SK-N-SH (cell line): ENCODE measurements around the gene SLC12A4.

Experiments used
- CTCF ChIP-seq: fragments of 200-600 bp; sonication (generic); IDR thresholded peaks from 2 replicates; pipeline ENCODE4 v1.6.1; 2017; ENCODE audit warnings: antibody characterized with exemption, mild to moderate bottlenecking, moderate library complexity
- FOSL2 ChIP-seq: IDR thresholded peaks from 2 replicates; pipeline ENCODE4 v1.4.0; 2012; ENCODE audit warnings: low read depth, mild to moderate bottlenecking, moderate library complexity, borderline replicate concordance
- FOXJ3 ChIP-seq: sonication (generic); formaldehyde crosslinking; IDR thresholded peaks from 2 replicates; pipeline ENCODE4 v1.5.1; 2020; ENCODE audit warnings: mild to moderate bottlenecking, missing genetic modification reagents
- JUND ChIP-seq: IDR thresholded peaks from 2 replicates; pipeline ENCODE4 v1.4.0; 2012
- NFIC ChIP-seq: IDR thresholded peaks from 2 replicates; pipeline ENCODE4 v1.4.0; 2012; ENCODE audit warnings: borderline replicate concordance
- NRF1 ChIP-seq: IDR thresholded peaks from 2 replicates; pipeline ENCODE4 v1.6.1; 2012; ENCODE audit warnings: low read depth, mild to moderate bottlenecking, low read length
- POLR2AphosphoS5 ChIP-seq: IDR thresholded peaks from 2 replicates; pipeline ENCODE4 v1.6.1; 2012; ENCODE audit warnings: low read depth, low read length
- RCOR1 ChIP-seq: fragments of 150-350 bp; IDR thresholded peaks from 2 replicates; pipeline ENCODE4 v1.6.1; 2017; ENCODE audit warnings: antibody characterized with exemption, low read length
- RFX5 ChIP-seq: IDR thresholded peaks from 2 replicates; pipeline ENCODE4 v1.6.1; 2012; ENCODE audit warnings: mild to moderate bottlenecking, improper control_type of control experiment, low read length
- SMC3 ChIP-seq: IDR thresholded peaks from 2 replicates; pipeline ENCODE4 v1.6.1; 2012; ENCODE audit warnings: low read depth, low read length, improper control_type of control experiment
- TAF1 ChIP-seq: IDR thresholded peaks from 2 replicates; pipeline ENCODE4 v1.6.1; 2012; ENCODE audit warnings: low read depth, mild to moderate bottlenecking, low read length, moderate library complexity, borderline replicate concordance
- USF2 ChIP-seq: fragments of 150-350 bp; IDR thresholded peaks from 2 replicates; pipeline ENCODE4 v1.6.1; 2017; ENCODE audit warnings: antibody characterized with exemption, low read length, low read depth, borderline replicate concordance
- YY1 ChIP-seq: IDR thresholded peaks from 2 replicates; pipeline ENCODE4 v1.4.0; 2012; ENCODE audit warnings: low read depth, mild to moderate bottlenecking
- TF ChIP-seq, protein P1 (sequence below): IDR thresholded peaks from 2 replicates; pipeline ENCODE4 v1.6.1; 2012; ENCODE audit warnings: mild to moderate bottlenecking, low read depth, low read length, moderate library complexity

- TF ChIP-seq CTCF (0 out of 2 replicates have a peak, but pooled peaks have one; percentile 29), JUND (no peak), RFX5 (no peak), NRF1 (no peak), USF2 (no peak), YY1 (no peak), POLR2AphosphoS5 (no peak), FOSL2 (no peak), NFIC (no peak), SMC3 (no peak), FOXJ3 (CRISPR knock-in tag) (no peak), RCOR1 (no peak), TAF1 (no peak)
- TF ChIP-seq, protein P1, sequence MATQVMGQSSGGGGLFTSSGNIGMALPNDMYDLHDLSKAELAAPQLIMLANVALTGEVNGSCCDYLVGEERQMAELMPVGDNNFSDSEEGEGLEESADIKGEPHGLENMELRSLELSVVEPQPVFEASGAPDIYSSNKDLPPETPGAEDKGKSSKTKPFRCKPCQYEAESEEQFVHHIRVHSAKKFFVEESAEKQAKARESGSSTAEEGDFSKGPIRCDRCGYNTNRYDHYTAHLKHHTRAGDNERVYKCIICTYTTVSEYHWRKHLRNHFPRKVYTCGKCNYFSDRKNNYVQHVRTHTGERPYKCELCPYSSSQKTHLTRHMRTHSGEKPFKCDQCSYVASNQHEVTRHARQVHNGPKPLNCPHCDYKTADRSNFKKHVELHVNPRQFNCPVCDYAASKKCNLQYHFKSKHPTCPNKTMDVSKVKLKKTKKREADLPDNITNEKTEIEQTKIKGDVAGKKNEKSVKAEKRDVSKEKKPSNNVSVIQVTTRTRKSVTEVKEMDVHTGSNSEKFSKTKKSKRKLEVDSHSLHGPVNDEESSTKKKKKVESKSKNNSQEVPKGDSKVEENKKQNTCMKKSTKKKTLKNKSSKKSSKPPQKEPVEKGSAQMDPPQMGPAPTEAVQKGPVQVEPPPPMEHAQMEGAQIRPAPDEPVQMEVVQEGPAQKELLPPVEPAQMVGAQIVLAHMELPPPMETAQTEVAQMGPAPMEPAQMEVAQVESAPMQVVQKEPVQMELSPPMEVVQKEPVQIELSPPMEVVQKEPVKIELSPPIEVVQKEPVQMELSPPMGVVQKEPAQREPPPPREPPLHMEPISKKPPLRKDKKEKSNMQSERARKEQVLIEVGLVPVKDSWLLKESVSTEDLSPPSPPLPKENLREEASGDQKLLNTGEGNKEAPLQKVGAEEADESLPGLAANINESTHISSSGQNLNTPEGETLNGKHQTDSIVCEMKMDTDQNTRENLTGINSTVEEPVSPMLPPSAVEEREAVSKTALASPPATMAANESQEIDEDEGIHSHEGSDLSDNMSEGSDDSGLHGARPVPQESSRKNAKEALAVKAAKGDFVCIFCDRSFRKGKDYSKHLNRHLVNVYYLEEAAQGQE, result no peak
Observed at GRCh38 chr16:67931712-67932461, 36.5 kb downstream of the SLC12A4 start, which contains the start of gene CTRL.
